GM21825 (cell line): ENCODE data around the gene AKT3.
"Not testable (repeated sequence)": the region's sequence is repeated elsewhere in the genome, so short reads cannot be mapped to it uniquely, and the experiment has no call there.

Source experiments
- ATAC-seq: cut with Tn5 transposase; IDR thresholded peaks from one replicate; pipeline ENCODE4 v1.9.1; 2021; ENCODE audit warnings: mild to moderate bottlenecking, moderate library complexity; ENCODE audit not compliant: unreplicated experiment

Gene AKT3

DNA sequence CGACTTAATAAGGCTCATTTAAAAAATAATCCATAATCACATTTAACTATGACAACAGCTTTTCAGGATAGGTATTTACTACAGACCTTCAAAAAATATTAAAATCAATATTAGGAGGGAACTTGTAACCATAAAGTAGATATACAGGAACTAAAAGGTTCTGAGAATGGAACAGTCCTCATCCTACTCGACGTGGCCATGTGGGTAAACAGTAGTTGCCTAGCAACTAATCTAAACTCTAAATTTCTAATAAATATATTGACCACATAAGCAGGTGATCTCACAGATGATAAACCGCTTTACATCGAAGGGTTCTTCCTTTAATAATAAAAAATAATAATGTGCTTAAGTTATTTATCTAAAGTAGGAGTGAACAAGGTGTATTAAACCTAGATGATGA lies 7.9 kb downstream of the AKT3 start:
- ATAC-seq: no peak

GRCh38 chr1:243841507-243841906 lies 8.5 kb downstream of the AKT3 start:
- ATAC-seq: no peak

GRCh38 chr1:243837907-243838535 lies 12.0 kb downstream of the AKT3 start:
- no peak for ATAC-seq

DNA sequence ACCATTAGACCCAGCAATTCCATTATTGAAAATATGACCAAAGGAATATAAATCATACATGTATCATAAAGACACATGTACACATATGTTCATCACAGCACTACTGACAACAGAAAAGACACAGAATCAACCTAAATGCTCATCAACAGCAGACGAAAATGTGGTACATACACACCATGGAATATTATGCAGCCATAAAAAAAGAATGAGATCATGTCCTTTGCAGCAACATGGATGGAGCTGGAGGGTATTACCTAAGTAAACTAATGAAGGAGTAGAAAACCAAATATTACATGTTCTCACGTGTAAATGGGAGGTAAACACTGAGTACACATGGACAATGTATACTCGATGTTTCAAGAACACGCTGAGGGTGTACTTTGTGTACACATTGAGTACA lies 15.9 kb downstream of the AKT3 start:
- ATAC-seq: no peak

- no peak for ATAC-seq
Measured at GRCh38 chr1:243831463-243831862, 18.6 kb downstream of the AKT3 start.

DNA sequence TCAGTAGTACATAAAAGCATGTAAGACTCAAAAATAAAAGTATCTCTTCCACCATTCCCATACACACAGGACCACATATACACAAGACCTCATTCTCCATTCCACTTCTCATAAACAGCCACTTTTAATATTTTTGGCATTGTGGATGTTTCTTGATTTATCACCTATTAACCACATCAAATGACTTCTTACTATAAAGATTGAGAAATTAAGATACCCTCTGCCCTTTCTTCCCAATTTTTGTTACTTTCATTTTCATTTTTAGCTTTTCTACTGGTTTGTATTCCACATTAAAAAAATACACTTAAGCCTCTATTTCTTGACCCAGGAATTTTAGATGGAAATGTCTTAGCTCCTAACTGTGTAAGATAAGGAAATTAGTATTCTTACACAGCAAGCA lies 22.8 kb downstream of the AKT3 start:
- no peak for ATAC-seq

GRCh38 chr1:243824907-243825306 lies 25.1 kb downstream of the AKT3 start:
- ATAC-seq: not testable (repeated sequence)

DNA sequence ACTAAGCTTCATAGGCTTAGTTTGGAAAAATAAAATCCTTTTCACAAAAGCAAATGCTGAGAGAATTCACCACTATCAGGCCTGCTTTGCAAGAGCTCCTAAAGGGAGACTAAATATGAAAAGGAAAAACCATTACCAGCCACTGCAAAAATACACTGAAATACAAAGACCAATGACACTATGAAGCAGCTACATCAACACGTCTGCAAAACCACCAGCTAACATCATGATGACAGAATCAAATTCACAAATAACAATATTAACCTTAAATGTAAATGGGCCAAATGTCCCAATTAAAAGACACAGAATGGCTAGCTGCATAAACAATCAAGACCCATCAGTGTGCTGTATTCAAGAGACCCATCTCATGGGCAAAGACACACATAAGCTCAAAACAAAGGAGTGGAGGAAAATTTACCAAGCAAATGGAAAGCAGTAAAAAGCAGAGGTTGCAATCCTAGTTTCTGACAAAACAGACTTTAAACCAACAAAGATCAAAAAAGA lies 28.8 kb downstream of the AKT3 start:
- ATAC-seq: no peak

GRCh38 chr1:243819438-243819839 lies 30.6 kb downstream of the AKT3 start:
- no peak for ATAC-seq

GRCh38 chr1:243818978-243819377 lies 31.1 kb downstream of the AKT3 start:
- ATAC-seq: no peak

GRCh38 chr1:243814718-243815117 lies 35.3 kb downstream of the AKT3 start:
- no peak for ATAC-seq

DNA sequence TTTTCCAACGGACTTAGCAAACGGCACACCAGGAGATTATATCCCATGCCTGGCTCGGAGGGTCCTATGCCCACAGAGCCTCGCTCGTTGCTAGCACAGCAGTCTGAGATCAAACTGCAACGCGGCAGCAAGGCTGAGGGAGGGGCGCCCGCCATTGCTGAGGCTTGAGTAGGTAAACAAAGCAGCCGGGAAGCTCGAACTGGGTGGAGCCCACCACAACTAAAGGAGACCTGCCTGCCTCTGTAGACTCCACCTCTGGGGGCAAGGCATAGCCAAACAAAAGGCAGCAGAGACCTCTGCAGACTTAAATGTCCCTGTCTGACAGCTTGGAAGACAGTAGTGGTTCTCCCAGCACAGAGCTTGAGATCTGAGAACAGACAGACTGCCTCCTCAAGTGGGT lies 42.7 kb downstream of the AKT3 start:
- ATAC-seq: not testable (repeated sequence)

DNA sequence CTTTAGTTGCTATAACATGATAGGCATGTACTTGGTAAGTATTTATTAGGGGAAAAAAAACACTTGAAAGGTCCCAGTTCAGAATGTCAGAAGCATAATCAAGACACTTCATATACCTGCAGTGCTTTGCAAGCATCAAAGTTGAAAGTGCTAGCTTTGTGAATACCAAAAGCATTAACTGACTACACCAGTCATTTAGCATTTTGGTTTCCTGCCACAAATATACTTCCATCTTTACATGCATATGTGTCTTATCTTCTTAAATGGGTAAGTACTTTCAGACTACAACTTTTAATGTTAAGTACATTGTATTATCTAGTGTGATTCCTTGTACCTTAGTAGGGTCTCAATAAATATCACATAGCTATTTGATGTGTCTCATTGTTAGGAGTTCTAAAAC lies 43.7 kb downstream of the AKT3 start:
- no peak for ATAC-seq

- no peak for ATAC-seq
Measured at GRCh38 chr1:243802736-243803135, 47.3 kb downstream of the AKT3 start.

- no peak for ATAC-seq
Measured at GRCh38 chr1:243801378-243801777, 48.7 kb downstream of the AKT3 start.

DNA sequence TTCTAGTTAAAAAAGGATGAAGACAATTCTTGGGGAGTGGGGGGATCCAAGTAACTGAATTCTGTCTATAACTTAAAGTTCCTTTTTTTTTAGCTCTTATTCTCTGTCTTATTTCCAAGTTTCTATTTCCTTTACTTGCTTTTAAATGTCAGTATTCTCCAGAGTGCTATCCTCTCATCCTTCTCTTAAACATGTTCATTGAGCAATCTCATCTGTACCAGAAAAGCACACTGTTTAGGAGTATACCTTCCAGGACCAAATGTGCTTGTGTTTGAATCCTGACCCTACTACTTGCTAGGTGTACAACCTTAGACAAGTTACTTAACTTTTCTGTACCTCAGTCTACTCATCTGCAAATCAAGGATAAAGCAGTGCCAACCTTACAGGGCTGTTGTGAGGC lies 50.1 kb downstream of the AKT3 start:
- no peak for ATAC-seq

DNA sequence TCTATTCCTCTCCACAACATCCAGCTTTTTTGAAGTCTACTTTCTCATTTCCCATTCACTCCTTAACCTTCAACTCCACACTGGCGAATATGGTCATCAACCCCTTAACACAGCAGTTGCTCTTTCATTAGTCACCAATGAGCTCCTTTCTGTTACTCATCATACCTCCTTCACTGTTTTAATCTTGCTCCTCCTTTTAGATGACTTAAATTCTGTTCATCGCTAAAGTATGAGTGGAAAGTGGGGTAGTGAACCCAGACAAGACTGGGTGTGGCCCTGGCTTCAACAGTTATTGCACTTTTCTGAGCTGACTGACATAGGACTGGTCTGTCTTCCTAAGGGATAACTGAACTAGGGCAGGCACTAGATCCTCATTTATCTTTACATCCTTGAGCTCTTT lies 51.3 kb downstream of the AKT3 start:
- ATAC-seq: no peak

GRCh38 chr1:243796016-243796415 lies 54.0 kb downstream of the AKT3 start:
- ATAC-seq: no peak

DNA sequence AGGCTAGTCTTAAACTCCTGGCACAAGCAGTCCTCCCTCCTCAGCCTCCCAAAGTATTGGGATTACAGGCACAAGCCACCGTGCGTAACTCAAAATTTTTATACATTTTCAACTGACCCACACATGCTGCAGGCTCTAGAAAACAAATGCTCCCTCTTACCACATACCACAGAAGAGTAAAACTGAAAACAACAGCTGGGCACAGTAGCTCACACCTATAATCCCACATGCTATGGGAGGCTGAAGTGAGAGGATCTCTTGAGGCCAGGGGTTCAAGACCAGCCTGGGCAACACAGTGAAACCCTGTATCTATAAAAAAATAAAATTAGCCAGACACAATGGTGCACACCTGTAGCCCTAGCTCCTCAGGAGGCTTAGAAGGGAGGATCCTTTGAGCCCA lies 56.7 kb downstream of the AKT3 start:
- ATAC-seq: no peak

DNA sequence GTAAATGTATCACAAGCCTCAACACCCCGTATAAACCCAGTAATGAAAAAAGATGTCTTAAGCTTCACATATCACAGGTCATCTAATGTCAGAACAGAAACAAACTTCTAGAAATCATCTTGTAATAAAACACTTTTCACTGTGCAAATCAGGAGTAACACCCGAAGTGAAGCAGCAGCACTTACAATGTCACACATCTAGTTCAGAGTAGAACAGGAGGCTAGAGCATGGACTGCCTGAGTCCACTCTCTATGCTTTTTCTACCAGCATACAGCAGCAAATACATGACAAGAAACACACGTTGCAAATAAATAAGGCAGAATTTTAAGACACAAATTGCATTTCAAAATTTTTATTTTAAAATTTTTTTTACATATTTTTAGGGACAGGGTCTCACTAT lies 57.2 kb downstream of the AKT3 start:
- ATAC-seq: no peak

- no peak for ATAC-seq
Measured at GRCh38 chr1:243792401-243792800, 57.6 kb downstream of the AKT3 start.

GRCh38 chr1:243791586-243792267 lies 58.3 kb downstream of the AKT3 start:
- no peak for ATAC-seq

DNA sequence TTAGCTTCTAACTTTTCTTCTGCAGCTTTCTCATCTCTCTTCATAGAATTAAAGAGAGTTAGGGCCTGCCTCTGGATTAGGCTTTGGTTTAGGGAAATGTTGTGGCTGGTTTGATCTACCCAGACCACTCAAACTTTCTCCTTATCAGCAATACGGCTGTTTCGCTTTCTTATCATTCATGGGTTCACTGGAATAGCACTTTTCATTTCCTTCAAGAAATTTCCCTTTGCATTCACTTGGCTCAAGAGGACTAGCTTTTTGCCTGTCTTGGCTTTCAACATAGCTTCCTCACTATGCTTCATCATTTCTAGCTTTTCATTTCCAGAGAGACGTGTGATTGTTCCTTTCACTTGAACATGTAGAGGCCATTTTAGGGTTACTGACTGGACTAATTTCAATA lies 59.6 kb downstream of the AKT3 start:
- ATAC-seq: no peak
